H1 (cell line): ENCODE results near the gene LRRTM3. TPM values are rescaled to one million over a fixed set of nuclear protein-coding genes. Genes with fewer than 3 reads are reported as not detected.

Experiments
- CTCF ChIA-PET: fragments of 300-600 bp; sonication (Branson Sonifier 250); formaldehyde crosslinking; loops from one replicate; lab custom pipeline; 2021; ENCODE audit not compliant: partially characterized antibody; lab: Charles Lee
- POLR2A ChIA-PET: fragments of 300-600 bp; sonication (Branson Sonifier 250); formaldehyde crosslinking; loops from one replicate; lab custom pipeline; 2021; ENCODE audit warnings: inconsistent platforms; ENCODE audit not compliant: partially characterized antibody; lab: Charles Lee
- DNase-seq, 2 experiments: peaks; one replicate each; pipeline versions ENCODE4 v3.0.0 to v3.0.0-alpha.2; 2010 to 2022; ENCODE audit warnings: low spot score in 2 of 2, low read depth in 1 of 2, mixed read lengths in 1 of 2
- FAIRE-seq: peaks from 2 replicates; lab custom pipeline; 2011; peaks lifted over from hg19 to GRCh38; lab: Jason Lieb, UNC
- H2AFZ ChIP-seq: 2 replicates; pipeline ENCODE4 v1.8.1; 2012; ENCODE audit warnings: low read length, inconsistent platforms
- H2AK5ac ChIP-seq: 2 replicates; pipeline ENCODE4 v1.6.1; 2013; ENCODE audit warnings: low read depth, low read length
- H2BK120ac ChIP-seq: replicated peaks from 2 replicates; pipeline ENCODE3; 2013; ENCODE audit warnings: low read depth, low read length, inconsistent platforms
- H2BK12ac ChIP-seq: 2 replicates; pipeline ENCODE4 v1.6.1; 2013; ENCODE audit warnings: low read depth, low read length
- H2BK15ac ChIP-seq: 2 replicates; pipeline ENCODE4 v1.6.1; 2013; ENCODE audit warnings: low read length
- H2BK20ac ChIP-seq: 2 replicates; pipeline ENCODE4 v1.6.1; 2013; ENCODE audit warnings: low read length
- H2BK5ac ChIP-seq: 2 replicates; pipeline ENCODE4 v1.6.1; 2013; ENCODE audit warnings: low read depth, low read length
- H3K14ac ChIP-seq: 2 replicates; pipeline ENCODE4 v1.6.1; 2013; ENCODE audit warnings: inconsistent platforms; ENCODE audit not compliant: insufficient read length
- H3K18ac ChIP-seq: 2 replicates; pipeline ENCODE4 v1.6.1; 2013; ENCODE audit warnings: low read length; ENCODE audit errors: extremely low read depth
- H3K23ac ChIP-seq: 2 replicates; pipeline ENCODE4 v1.6.1; 2013; ENCODE audit warnings: inconsistent platforms; ENCODE audit not compliant: insufficient read length
- H3K23me2 ChIP-seq: 2 replicates; pipeline ENCODE4 v1.6.1; 2013; ENCODE audit warnings: low read depth, low read length
- H3K27ac ChIP-seq: 2 replicates; pipeline ENCODE4 v1.6.1; 2011; ENCODE audit warnings: low read depth, low read length, inconsistent platforms
- H3K27me3 ChIP-seq, 4 experiments: replicated peaks in 1 of 4; 1 replicate in 1 of 4; 2 replicates in 3 of 4; pipeline versions ENCODE4 v1.6.1 to v1.8.1; 2011 to 2013; ENCODE audit warnings: low read length in 3 of 4, mild to moderate bottlenecking in 3 of 4, inconsistent platforms in 2 of 4, mixed read lengths in 2 of 4, moderate library complexity in 1 of 4; ENCODE audit not compliant: control insufficient read depth in 3 of 4, insufficient read depth in 3 of 4; ENCODE audit errors: extremely low read depth in 1 of 4
- H3K36me3 ChIP-seq, 4 experiments: 2 replicates each; pipeline versions ENCODE4 v1.6.1 to v1.8.1; 2011 to 2013; ENCODE audit warnings: mild to moderate bottlenecking in 4 of 4, low read length in 3 of 4, moderate library complexity in 2 of 4, control low read depth in 1 of 4, inconsistent platforms in 1 of 4; ENCODE audit not compliant: insufficient read depth in 4 of 4, control insufficient read depth in 2 of 4
- H3K4ac ChIP-seq: replicated peaks from 2 replicates; pipeline ENCODE3; 2013; ENCODE audit warnings: low read length, low read depth, mixed read lengths, inconsistent platforms; ENCODE audit not compliant: insufficient read length
- H3K4me1 ChIP-seq, 4 experiments: replicated peaks in 1 of 4; 1 replicate in 1 of 4; 2 replicates in 3 of 4; pipeline versions ENCODE4 v1.6.1 to v1.8.1; 2011 to 2013; ENCODE audit warnings: low read length in 3 of 4, inconsistent platforms in 2 of 4, mixed read lengths in 1 of 4; ENCODE audit not compliant: insufficient read depth in 4 of 4, control insufficient read depth in 3 of 4
- H3K4me2 ChIP-seq, 2 experiments: 2 replicates each; pipeline versions ENCODE4 v1.6.1 to v1.8.1; 2011 to 2013; ENCODE audit warnings: low read depth in 2 of 2, low read length in 2 of 2, control low read depth in 1 of 2, inconsistent platforms in 1 of 2, mild to moderate bottlenecking in 1 of 2; ENCODE audit not compliant: insufficient read depth in 1 of 2
- H3K4me3 ChIP-seq, 4 experiments: fragments of 200-600, 300-600 bp in 1 of 4; sonication (generic), shearing (Covaris generic), sonication (Bioruptor Twin) in 1 of 4; 2 replicates each; pipeline versions ENCODE4 v1.5.1 to v1.8.1; 2011 to 2016; ENCODE audit warnings: low read length in 4 of 4, low read depth in 3 of 4, control low read depth in 2 of 4, inconsistent platforms in 2 of 4, mild to moderate bottlenecking in 2 of 4, mixed read lengths in 1 of 4, moderate library complexity in 1 of 4; ENCODE audit not compliant: insufficient read depth in 2 of 4; ENCODE audit errors: extremely low read depth in 1 of 4
- H3K56ac ChIP-seq: replicated peaks from 2 replicates; pipeline ENCODE3; 2013; ENCODE audit warnings: low read depth, mild to moderate bottlenecking, mixed read lengths, low read length, inconsistent platforms; ENCODE audit not compliant: insufficient read length
- H3K79me1 ChIP-seq: 2 replicates; pipeline ENCODE4 v1.6.1; 2013; ENCODE audit warnings: low read depth, low read length, control low read depth
- H3K79me2 ChIP-seq, 2 experiments: 2 replicates each; pipeline versions ENCODE4 v1.6.1 to v1.8.1; 2012 to 2013; ENCODE audit warnings: low read length in 2 of 2, mild to moderate bottlenecking in 2 of 2, inconsistent platforms in 1 of 2; ENCODE audit not compliant: insufficient read depth in 2 of 2, control insufficient read depth in 1 of 2
- H3K9ac ChIP-seq, 4 experiments: replicated peaks in 1 of 4; 1 replicate in 1 of 4; 2 replicates in 3 of 4; pipeline versions ENCODE4 v1.6.1 to v1.8.1; 2011 to 2013; ENCODE audit warnings: low read depth in 3 of 4, low read length in 3 of 4, control low read depth in 2 of 4, mild to moderate bottlenecking in 2 of 4, moderate library complexity in 2 of 4, inconsistent platforms in 1 of 4; ENCODE audit errors: extremely low read depth in 1 of 4
- H3K9me3 ChIP-seq, 2 experiments: 2 replicates each; pipeline versions ENCODE4 v1.6.1 to v1.8.1; 2012 to 2013; ENCODE audit warnings: mild to moderate bottlenecking in 2 of 2, moderate library complexity in 2 of 2, control low read depth in 1 of 2, inconsistent platforms in 1 of 2, low read depth in 1 of 2, low read length in 1 of 2, mixed read lengths in 1 of 2; ENCODE audit not compliant: insufficient read depth in 2 of 2
- H4K20me1 ChIP-seq, 2 experiments: replicated peaks in 1 of 2; 2 replicates each; pipeline versions ENCODE3 to v1.8.1; 2011 to 2013; ENCODE audit warnings: inconsistent platforms in 2 of 2, low read length in 2 of 2, mild to moderate bottlenecking in 1 of 2; ENCODE audit not compliant: insufficient read depth in 2 of 2, control insufficient read depth in 1 of 2
- H4K5ac ChIP-seq: 2 replicates; pipeline ENCODE4 v1.6.1; 2013; ENCODE audit warnings: low read length, low read depth, mixed read lengths, inconsistent platforms; ENCODE audit not compliant: insufficient read length
- H4K8ac ChIP-seq: 2 replicates; pipeline ENCODE4 v1.8.0; 2013; ENCODE audit warnings: mild to moderate bottlenecking, moderate library complexity, low read length, inconsistent platforms; ENCODE audit not compliant: insufficient read depth; ENCODE audit errors: extremely low read depth
- H4K91ac ChIP-seq: replicated peaks from 2 replicates; pipeline ENCODE3; 2013; ENCODE audit warnings: low read length, mixed read lengths, inconsistent platforms; ENCODE audit not compliant: insufficient read length
- BRCA1 ChIP-seq: IDR thresholded peaks from 2 replicates; pipeline ENCODE4 v1.6.1; 2012; ENCODE audit warnings: low read depth, low read length, improper control_type of control experiment
- CBX5 ChIP-seq: fragments of 300-800, 300-1000 bp; sonication (generic); IDR thresholded peaks from 2 replicates; pipeline ENCODE4 v1.7.1; 2016; ENCODE audit warnings: antibody characterized with exemption, low read length, low read depth
- GABPA ChIP-seq: IDR thresholded peaks from 2 replicates; pipeline ENCODE4 v1.6.1; 2011; ENCODE audit warnings: mild to moderate bottlenecking, low read length, moderate library complexity, borderline replicate concordance; ENCODE audit not compliant: insufficient read depth
- HDAC6 ChIP-seq: IDR thresholded peaks from one replicate; pipeline ENCODE4 v1.7.1; 2012; ENCODE audit warnings: low read depth, mild to moderate bottlenecking, inconsistent platforms, low read length, moderate library complexity
- POU5F1 ChIP-seq: IDR thresholded peaks from 2 replicates; pipeline ENCODE4 v1.6.1; 2011; ENCODE audit warnings: low read depth, mild to moderate bottlenecking, low read length, moderate library complexity
- RFX5 ChIP-seq: IDR thresholded peaks from 2 replicates; pipeline ENCODE4 v1.6.1; 2011; ENCODE audit warnings: low read depth, low read length, improper control_type of control experiment, borderline replicate concordance
- RXRA ChIP-seq: IDR thresholded peaks from 2 replicates; pipeline ENCODE4 v1.6.1; 2011; ENCODE audit warnings: low read depth, mild to moderate bottlenecking, low read length, moderate library complexity; ENCODE audit not compliant: insufficient read depth
- SP2 ChIP-seq: IDR thresholded peaks from 2 replicates; pipeline ENCODE4 v1.6.1; 2012; ENCODE audit warnings: mild to moderate bottlenecking, low read length, inconsistent platforms
- TBP ChIP-seq: IDR thresholded peaks from 2 replicates; pipeline ENCODE4 v1.6.1; 2011; ENCODE audit warnings: low read depth, low read length, improper control_type of control experiment
- TCF12 ChIP-seq: IDR thresholded peaks from 2 replicates; pipeline ENCODE4 v1.6.1; 2011; ENCODE audit warnings: low read depth, mild to moderate bottlenecking, low read length
- WGBS, 2 experiments: shearing (Covaris generic) in 1 of 2; methylation state at CpG; one replicate each; pipeline versions ENCODE4 v1.1.6 to v1.1.7; 2013 to 2015; ENCODE audit warnings: low lambda C conversion rate in 2 of 2, mixed read lengths in 2 of 2, inconsistent platforms in 1 of 2, low coverage in 1 of 2, missing lambda C conversion rate in 1 of 2; ENCODE audit not compliant: insufficient replicate concordance in 2 of 2, insufficient coverage in 1 of 2, insufficient read length in 1 of 2; ENCODE audit errors: extremely low coverage in 1 of 2, missing lambda C conversion rate in 1 of 2; 5-methylcytosine and 5-hydroxymethylcytosine counted together
- polyA plus RNA-seq, 7 experiments: library from polyadenylated mRNA; depleted of rRNA in 3 of 7; stranded (reverse) in 5 of 7; unstranded in 2 of 7; fragments of >200 nt in 5 of 7; fragments of 200-250 nt in 2 of 7; gene quantifications; 1 replicate in 5 of 7; 2 replicates in 1 of 7; 4 replicates in 1 of 7; pipeline versions ENCODE4 v1.2.1 to v1.2.3, GENCODE V29; 2011 to 2013; ENCODE audit warnings: missing spikeins in 2 of 7, mixed read lengths in 2 of 7
- total RNA-seq: library from RNA; stranded (reverse); fragmentation: NEBNext Ultra II Directional; extraction: Animal tissue kit (Norgen Biotek cat#: 25700); gene quantifications from 2 replicates; pipeline ENCODE4 v1.2.1, GENCODE V29; 2021

LRRTM3 gene
- total and polyA plus RNA-seq, 2 of the 8 experiments (the other 6 are each of a cell fraction or from before 2014, with no cell fraction given) = 0.33 to 0.48 TPM

DNA sequence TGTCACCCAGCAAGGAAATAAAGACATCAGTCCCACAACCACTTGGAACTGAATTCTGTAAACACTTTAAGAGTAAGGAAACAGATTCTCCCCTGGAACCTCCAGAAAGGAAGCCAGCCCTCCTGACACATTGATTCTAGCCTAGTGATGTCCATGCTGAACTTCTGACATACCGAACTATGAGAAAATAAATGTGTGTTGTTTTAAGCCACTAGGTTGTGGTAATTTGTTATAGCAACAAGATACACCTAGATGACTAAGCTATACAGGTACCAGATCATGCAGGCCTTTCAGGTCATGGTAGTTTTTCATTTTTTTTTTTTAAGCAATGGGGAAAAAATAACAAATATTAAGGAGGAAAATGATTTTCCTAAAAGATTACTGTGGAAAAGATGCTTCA, 37.6 kb upstream of the LRRTM3 start:
- H2AFZ ChIP-seq = no peak overlapping the region
- no peak for TF ChIP-seq GABPA
- TF ChIP-seq TBP = no peak
- TF ChIP-seq RXRA = no peak
- TF ChIP-seq SP2 = no peak
- TF ChIP-seq POU5F1 = no peak
- no peak for TF ChIP-seq BRCA1
- TF ChIP-seq CBX5 = no peak
- TF ChIP-seq TCF12 = no peak
- no peak for TF ChIP-seq RFX5
- no peak for TF ChIP-seq HDAC6
- H3K4me2 ChIP-seq = no peak overlapping the region
- 100% methylated on average over 1 of the region's 1 CpG; no CpG with 5 or more reads in 1 of the 2 experiments for WGBS, 2 experiments
- H2BK120ac ChIP-seq = no peak overlapping the region
- POLR2A ChIA-PET = no interaction called here
- no peak overlapping the region for H3K27ac ChIP-seq
- H3K4me3 ChIP-seq = no peak overlapping the region
- H3K9ac ChIP-seq = no peak overlapping the region
- H3K79me1 ChIP-seq = no peaks in the 10 kb centered on the region
- H3K4me1 ChIP-seq = peaks cover 0 to 4% (median 0%) of the 10 kb centered on the region in 4 experiments; a peak in 2 of 7 replicates
- H4K20me1 ChIP-seq = no peaks in the 10 kb centered on the region
- H3K18ac ChIP-seq = no peak overlapping the region
- H2BK12ac ChIP-seq = no peak overlapping the region
- H3K23me2 ChIP-seq = no peaks in the 10 kb centered on the region
- H3K4ac ChIP-seq = no peak overlapping the region
- no peak overlapping the region for H2BK15ac ChIP-seq
- H3K27me3 ChIP-seq = no peaks in the 10 kb centered on the region
- no peaks in the 10 kb centered on the region for H3K79me2 ChIP-seq
- H4K91ac ChIP-seq = no peak overlapping the region
- FAIRE-seq = no peak
- no peak overlapping the region for H2BK20ac ChIP-seq
- no peak overlapping the region for H3K14ac ChIP-seq
- H3K9me3 ChIP-seq = no peaks in the 10 kb centered on the region
- CTCF ChIA-PET = no interaction called here
- no peak overlapping the region for H3K56ac ChIP-seq
- H2BK5ac ChIP-seq = no peak overlapping the region
- DNase-seq = no peak
- H3K36me3 ChIP-seq = no peaks in the 10 kb centered on the region
- no peak overlapping the region for H4K8ac ChIP-seq
- H2AK5ac ChIP-seq = no peak overlapping the region
- H3K23ac ChIP-seq = no peak overlapping the region
- H4K5ac ChIP-seq = no peak overlapping the region
